ENCODE data around the gene EFCAB8.
A peak's percentile ranks its signal among the peaks of the same experiment; 100 is the strongest.

Gene EFCAB8

GRCh38 chr20:32993496-32994050 is 134.8 kb downstream of the EFCAB8 start:
- Histone ChIP-seq H3K9ac (ENCODE audit: low read length) (no peak overlapping the region), H3K18ac (ENCODE audit: low read length) (no peak overlapping the region), H3K79me2 (ENCODE audit: control insufficient read depth, insufficient read depth, low read length) (no peaks in the 10 kb centered on the region), H3K4ac (ENCODE audit: low read depth, low read length) (no peak overlapping the region), H2BK15ac (replicated peaks; ENCODE audit: low read depth) (no peak overlapping the region), H3K23ac (ENCODE audit: low read length) (no peak overlapping the region), H2BK5ac (ENCODE audit: low read length) (no peak overlapping the region), H3K27ac (ENCODE audit: low read depth, low read length) (no peak overlapping the region), H3K79me1 (ENCODE audit: low read length) (no peaks in the 10 kb centered on the region), H2BK120ac (ENCODE audit: low read depth, low read length) (peak overlapping the region; percentile 40), H2AK5ac (ENCODE audit: low read length) (no peak overlapping the region), H4K5ac (ENCODE audit: low read length) (no peak overlapping the region), H3K56ac (ENCODE audit: low read length) (peak overlapping the region; percentile 36), H3K36me3 (ENCODE audit: control insufficient read depth, insufficient read depth, low read length) (no peaks in the 10 kb centered on the region), H3K4me3 (ENCODE audit: low read length) (no peak overlapping the region), H3K4me2 (ENCODE audit: low read length) (no peak overlapping the region), H3K27me3 (ENCODE audit: insufficient read depth, low read length, poor library complexity) (no peaks in the 10 kb centered on the region), H4K8ac (ENCODE audit: low read depth, low read length) (no peak overlapping the region), H3K4me1 (ENCODE audit: control insufficient read depth, low read depth, low read length) (no peaks in the 10 kb centered on the region)
- DNase-seq, result no peak
- no CpG with 5 or more reads among the region's 8 CpGs for WGBS (ENCODE audit: extremely low coverage, insufficient coverage, low lambda C conversion rate)

- H3K4me3 ChIP-seq (ENCODE audit: low read length), result no peak overlapping the region
- no peak overlapping the region for H3K27ac ChIP-seq (ENCODE audit: low read depth, low read length)
- no peaks in the 10 kb centered on the region for H3K79me2 ChIP-seq (ENCODE audit: control insufficient read depth, insufficient read depth, low read length)
- no peaks in the 10 kb centered on the region for H3K4me1 ChIP-seq (ENCODE audit: control insufficient read depth, low read depth, low read length)
- no peaks in the 10 kb centered on the region for H3K27me3 ChIP-seq (ENCODE audit: insufficient read depth, low read length, poor library complexity)
- no peak overlapping the region for H3K23ac ChIP-seq (ENCODE audit: low read length)
- H3K36me3 ChIP-seq (ENCODE audit: control insufficient read depth, insufficient read depth, low read length), result no peaks in the 10 kb centered on the region
- no peak overlapping the region for H4K5ac ChIP-seq (ENCODE audit: low read length)
- H2BK120ac ChIP-seq (ENCODE audit: low read depth, low read length), result no peak overlapping the region
- no peak overlapping the region for H2BK5ac ChIP-seq (ENCODE audit: low read length)
- no peak overlapping the region for H3K56ac ChIP-seq (ENCODE audit: low read length)
- no peaks in the 10 kb centered on the region for H3K79me1 ChIP-seq (ENCODE audit: low read length)
- H3K4ac ChIP-seq (ENCODE audit: low read depth, low read length), result no peak overlapping the region
- no peak overlapping the region for H2AK5ac ChIP-seq (ENCODE audit: low read length)
- no peak for DNase-seq
- H3K18ac ChIP-seq (ENCODE audit: low read length), result no peak overlapping the region
- no peak overlapping the region for H4K8ac ChIP-seq (ENCODE audit: low read depth, low read length)
- no peak overlapping the region for H2BK15ac ChIP-seq (replicated peaks; ENCODE audit: low read depth)
- H3K4me2 ChIP-seq (ENCODE audit: low read length), result no peak overlapping the region
- no peak overlapping the region for H3K9ac ChIP-seq (ENCODE audit: low read length)
Measured at GRCh38 chr20:32995802-32996201, 137.1 kb downstream of the EFCAB8 start.

GRCh38 chr20:32997431-32997830 is 138.7 kb downstream of the EFCAB8 start:
- H3K4ac ChIP-seq (ENCODE audit: low read depth, low read length), result no peak overlapping the region
- H3K79me1 ChIP-seq (ENCODE audit: low read length), result no peaks in the 10 kb centered on the region
- no peak overlapping the region for H2BK120ac ChIP-seq (ENCODE audit: low read depth, low read length)
- H2BK5ac ChIP-seq (ENCODE audit: low read length), result no peak overlapping the region
- DNase-seq, result no peak
- no peak overlapping the region for H3K18ac ChIP-seq (ENCODE audit: low read length)
- no peak overlapping the region for H3K4me3 ChIP-seq (ENCODE audit: low read length)
- no peak overlapping the region for H3K23ac ChIP-seq (ENCODE audit: low read length)
- no peak overlapping the region for H3K9ac ChIP-seq (ENCODE audit: low read length)
- no peak overlapping the region for H2BK15ac ChIP-seq (replicated peaks; ENCODE audit: low read depth)
- H3K36me3 ChIP-seq (ENCODE audit: control insufficient read depth, insufficient read depth, low read length), result no peaks in the 10 kb centered on the region
- H2AK5ac ChIP-seq (ENCODE audit: low read length), result no peak overlapping the region
- H4K5ac ChIP-seq (ENCODE audit: low read length), result no peak overlapping the region
- H3K56ac ChIP-seq (ENCODE audit: low read length), result no peak overlapping the region
- H3K4me2 ChIP-seq (ENCODE audit: low read length), result no peak overlapping the region
- H3K4me1 ChIP-seq (ENCODE audit: control insufficient read depth, low read depth, low read length), result no peaks in the 10 kb centered on the region
- H3K27me3 ChIP-seq (ENCODE audit: insufficient read depth, low read length, poor library complexity), result no peaks in the 10 kb centered on the region
- H4K8ac ChIP-seq (ENCODE audit: low read depth, low read length), result no peak overlapping the region
- no peak overlapping the region for H3K27ac ChIP-seq (ENCODE audit: low read depth, low read length)
- WGBS (ENCODE audit: extremely low coverage, insufficient coverage, low lambda C conversion rate), result no CpG with 5 or more reads among the region's 2 CpGs
- no peaks in the 10 kb centered on the region for H3K79me2 ChIP-seq (ENCODE audit: control insufficient read depth, insufficient read depth, low read length)

- H3K27ac ChIP-seq (ENCODE audit: low read depth, low read length), result no peak overlapping the region
- no peaks in the 10 kb centered on the region for H3K79me2 ChIP-seq (ENCODE audit: control insufficient read depth, insufficient read depth, low read length)
- peak overlapping the region; percentile 54 for H2BK5ac ChIP-seq (ENCODE audit: low read length)
- no peak overlapping the region for H3K18ac ChIP-seq (ENCODE audit: low read length)
- no peak overlapping the region for H4K8ac ChIP-seq (ENCODE audit: low read depth, low read length)
- no peak for DNase-seq
- H2AK5ac ChIP-seq (ENCODE audit: low read length), result peak overlapping the region; percentile 81
- H3K36me3 ChIP-seq (ENCODE audit: control insufficient read depth, insufficient read depth, low read length), result no peaks in the 10 kb centered on the region
- H3K4ac ChIP-seq (ENCODE audit: low read depth, low read length), result no peak overlapping the region
- no peaks in the 10 kb centered on the region for H3K4me1 ChIP-seq (ENCODE audit: control insufficient read depth, low read depth, low read length)
- no peak overlapping the region for H2BK15ac ChIP-seq (replicated peaks; ENCODE audit: low read depth)
- H3K4me3 ChIP-seq (ENCODE audit: low read length), result no peak overlapping the region
- no peak overlapping the region for H3K4me2 ChIP-seq (ENCODE audit: low read length)
- no peak overlapping the region for H2BK120ac ChIP-seq (ENCODE audit: low read depth, low read length)
- no peaks in the 10 kb centered on the region for H3K27me3 ChIP-seq (ENCODE audit: insufficient read depth, low read length, poor library complexity)
- H3K56ac ChIP-seq (ENCODE audit: low read length), result peak overlapping the region; percentile 74
- no peak overlapping the region for H3K23ac ChIP-seq (ENCODE audit: low read length)
- H4K5ac ChIP-seq (ENCODE audit: low read length), result no peak overlapping the region
- no peak overlapping the region for H3K9ac ChIP-seq (ENCODE audit: low read length)
- no peaks in the 10 kb centered on the region for H3K79me1 ChIP-seq (ENCODE audit: low read length)
- no CpG with 5 or more reads among the region's 9 CpGs for WGBS (ENCODE audit: extremely low coverage, insufficient coverage, low lambda C conversion rate)
Measured at GRCh38 chr20:32999603-33000250, 141.0 kb downstream of the EFCAB8 start.

- Histone ChIP-seq H4K5ac (ENCODE audit: low read length) (no peak overlapping the region), H3K23ac (ENCODE audit: low read length) (no peak overlapping the region), H2AK5ac (ENCODE audit: low read length) (peak overlapping the region; percentile 1), H3K4me1 (ENCODE audit: control insufficient read depth, low read depth, low read length) (no peaks in the 10 kb centered on the region), H3K56ac (ENCODE audit: low read length) (peak overlapping the region; percentile 49), H3K9ac (ENCODE audit: low read length) (no peak overlapping the region), H2BK120ac (ENCODE audit: low read depth, low read length) (no peak overlapping the region), H3K27ac (ENCODE audit: low read depth, low read length) (no peak overlapping the region), H4K8ac (ENCODE audit: low read depth, low read length) (no peak overlapping the region), H3K79me2 (ENCODE audit: control insufficient read depth, insufficient read depth, low read length) (no peaks in the 10 kb centered on the region), H3K4me3 (ENCODE audit: low read length) (no peak overlapping the region), H2BK5ac (ENCODE audit: low read length) (no peak overlapping the region), H2BK15ac (replicated peaks; ENCODE audit: low read depth) (no peak overlapping the region), H3K79me1 (ENCODE audit: low read length) (no peaks in the 10 kb centered on the region), H3K4me2 (ENCODE audit: low read length) (no peak overlapping the region), H3K18ac (ENCODE audit: low read length) (no peak overlapping the region), H3K4ac (ENCODE audit: low read depth, low read length) (no peak overlapping the region), H3K36me3 (ENCODE audit: control insufficient read depth, insufficient read depth, low read length) (no peaks in the 10 kb centered on the region), H3K27me3 (ENCODE audit: insufficient read depth, low read length, poor library complexity) (no peaks in the 10 kb centered on the region)
- WGBS (ENCODE audit: extremely low coverage, insufficient coverage, low lambda C conversion rate), result no CpG with 5 or more reads among the region's 9 CpGs
- no peak for DNase-seq
Measured at GRCh38 chr20:33000802-33001466, 142.2 kb downstream of the EFCAB8 start.
